GM06990 (cell line): ENCODE data around the gene NUAK1.

ENCODE experiments used
- DNase-seq: peaks from one replicate; pipeline ENCODE4 v3.0.0-alpha.2; 2011; ENCODE audit not compliant: insufficient read length; ENCODE audit errors: extremely low read depth
- H3K27me3 ChIP-seq: replicated peaks from 2 replicates; pipeline ENCODE4 v1.6.0; 2011; ENCODE audit warnings: low read length; ENCODE audit not compliant: control insufficient read depth, insufficient read depth
- H3K36me3 ChIP-seq: 2 replicates; pipeline ENCODE4 v1.5.1; 2011; ENCODE audit warnings: low read length; ENCODE audit not compliant: control insufficient read depth, insufficient read depth
- H3K4me3 ChIP-seq: replicated peaks from 2 replicates; pipeline ENCODE4 v1.5.1; 2011; ENCODE audit warnings: low read depth, mild to moderate bottlenecking, control low read depth, low read length
- CTCF ChIP-seq: IDR thresholded peaks from 2 replicates; pipeline ENCODE4 v1.5.1; 2011; ENCODE audit warnings: low read length, control low read depth, mild to moderate bottlenecking, inconsistent platforms; ENCODE audit not compliant: insufficient read depth, poor library complexity, severe bottlenecking

The NUAK1 gene

GRCh38 chr12:106113824-106114446, 24.8 kb downstream of the NUAK1 start:
- no peak for TF ChIP-seq CTCF
- DNase-seq, result no peak
- Histone ChIP-seq H3K4me3 (no peak overlapping the region), H3K27me3 (no peaks in the 10 kb centered on the region), H3K36me3 (no peaks in the 10 kb centered on the region)

GRCh38 chr12:106113446-106113823, 25.3 kb downstream of the NUAK1 start:
- DNase-seq, result no peak
- no peaks in the 10 kb centered on the region for H3K27me3 ChIP-seq

GRCh38 chr12:106113042-106113441, 25.7 kb downstream of the NUAK1 start:
- DNase-seq, result no peak
- Histone ChIP-seq H3K36me3 (no peaks in the 10 kb centered on the region), H3K4me3 (no peak overlapping the region), H3K27me3 (no peaks in the 10 kb centered on the region)
- no peak for TF ChIP-seq CTCF

More at GRCh38 chr12:106113446-106113823, 25.3 kb downstream of the NUAK1 start:
- H3K36me3 ChIP-seq, result no peaks in the 10 kb centered on the region
- H3K4me3 ChIP-seq, result no peak overlapping the region
- no peak for TF ChIP-seq CTCF

- Histone ChIP-seq H3K4me3 (no peak overlapping the region), H3K27me3 (no peaks in the 10 kb centered on the region), H3K36me3 (no peaks in the 10 kb centered on the region)
- no peak for DNase-seq
- no peak for TF ChIP-seq CTCF
Observed at GRCh38 chr12:106112145-106112821, 26.5 kb downstream of the NUAK1 start.

GRCh38 chr12:106110626-106111300, 28.0 kb downstream of the NUAK1 start:
- DNase-seq, result no peak
- H3K4me3 ChIP-seq, result no peak overlapping the region
- TF ChIP-seq CTCF, result no peak

More at GRCh38 chr12:106110626-106111300, 28.0 kb downstream of the NUAK1 start:
- Histone ChIP-seq H3K36me3 (no peaks in the 10 kb centered on the region), H3K27me3 (no peaks in the 10 kb centered on the region)
